Measurements from ENCODE around the gene CCDC57.
"Not testable (repeated sequence)": the region's sequence is repeated elsewhere in the genome, so short reads cannot be mapped to it uniquely, and the experiment has no call there.

The CCDC57 gene, protein sequence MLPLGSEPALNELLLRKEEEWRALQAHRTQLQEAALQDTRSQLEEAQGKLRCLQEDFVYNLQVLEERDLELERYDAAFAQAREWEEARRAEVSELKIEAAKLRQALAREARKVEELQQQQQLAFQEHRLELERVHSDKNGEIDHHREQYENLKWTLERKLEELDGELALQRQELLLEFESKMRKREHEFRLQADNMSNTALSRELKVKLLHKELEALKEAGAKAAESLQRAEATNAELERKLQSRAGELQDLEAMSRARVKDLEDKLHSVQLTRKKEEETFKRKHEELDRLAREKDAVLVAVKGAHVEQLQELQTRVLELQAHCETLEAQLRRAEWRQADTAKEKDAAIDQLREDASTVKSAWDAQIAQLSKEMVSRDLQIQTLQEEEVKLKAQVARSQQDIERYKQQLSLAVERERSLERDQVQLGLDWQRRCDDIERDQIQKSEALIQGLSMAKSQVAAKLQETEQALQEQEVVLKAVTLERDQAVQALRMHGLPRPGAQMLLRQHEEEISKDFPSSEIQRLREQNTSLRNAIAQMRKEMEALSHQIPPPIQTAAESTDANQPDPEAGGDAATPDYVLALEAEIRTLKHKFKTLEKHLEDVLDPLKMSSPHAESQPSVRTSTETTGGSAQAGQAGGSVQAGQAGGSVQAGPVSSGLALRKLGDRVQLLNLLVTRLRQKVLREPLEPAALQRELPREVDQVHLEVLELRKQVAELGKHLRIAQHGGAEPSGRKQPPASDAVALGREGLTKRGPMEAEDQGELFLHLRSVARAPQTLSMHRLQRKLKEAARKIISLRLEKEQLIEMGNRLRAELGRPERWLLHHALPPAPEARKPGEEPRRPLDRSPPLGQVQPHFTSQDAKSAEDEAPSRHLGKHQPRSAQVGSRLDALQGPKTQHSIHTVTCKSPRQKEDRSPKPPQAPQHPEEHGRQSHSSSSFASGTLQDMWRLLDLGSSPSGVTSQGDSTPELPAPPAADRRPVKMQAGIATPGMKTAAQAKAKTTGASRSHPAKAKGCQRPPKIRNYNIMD

DNA sequence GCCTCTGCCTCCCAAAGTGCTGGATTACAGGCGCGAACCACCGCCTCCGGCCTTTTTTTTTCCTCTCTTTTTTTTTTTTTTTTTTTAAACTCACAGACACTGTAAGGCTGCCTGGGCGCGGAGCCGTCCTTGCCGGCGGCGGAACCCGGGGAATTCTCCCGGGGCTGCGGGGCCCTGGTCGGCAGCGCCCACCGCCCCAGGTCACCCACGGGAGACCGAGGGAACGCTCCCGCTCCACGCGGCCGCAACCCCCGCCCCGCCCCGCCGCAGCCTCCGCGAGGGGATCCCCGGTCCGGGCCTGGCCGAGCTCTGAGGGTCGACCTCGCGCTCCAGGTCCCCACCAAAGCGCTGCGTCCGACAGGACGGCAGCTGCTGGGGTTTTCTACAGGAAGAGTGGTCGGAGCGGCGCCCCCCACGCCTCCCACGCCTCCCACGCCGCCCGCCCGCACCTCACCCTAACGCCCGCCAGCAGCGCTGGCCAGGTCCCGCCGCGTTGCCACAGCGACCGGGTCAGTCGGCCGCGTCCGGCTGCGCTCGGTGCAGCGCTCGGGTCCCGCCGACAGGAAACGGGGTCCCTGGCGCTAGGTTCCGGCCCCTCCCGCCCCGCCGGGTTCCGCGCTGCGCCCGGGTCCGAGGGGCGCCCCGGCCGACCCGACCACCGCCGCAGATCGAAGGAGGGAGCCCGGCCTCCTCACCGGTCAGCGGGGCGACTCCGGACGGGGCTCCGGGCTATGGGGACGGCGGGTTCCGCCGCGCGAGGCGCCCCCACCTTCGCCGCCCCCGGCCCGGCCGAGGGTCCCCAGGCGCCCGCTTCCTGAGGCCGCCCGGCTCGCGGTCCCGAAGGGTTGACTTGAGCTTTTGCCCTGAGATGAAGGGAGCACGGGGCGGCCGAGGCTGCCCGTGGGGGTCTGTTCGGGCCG is at the start of gene CCDC57:
TSS of gene CCDC57 (minus strand) at position 512 of the 920 bp plus-strand sequence. CDS start 10,898 bp downstream, outside the sequence.
- peak; percentile 67 for DNase-seq (ENCODE audit: low spot score)

DNA sequence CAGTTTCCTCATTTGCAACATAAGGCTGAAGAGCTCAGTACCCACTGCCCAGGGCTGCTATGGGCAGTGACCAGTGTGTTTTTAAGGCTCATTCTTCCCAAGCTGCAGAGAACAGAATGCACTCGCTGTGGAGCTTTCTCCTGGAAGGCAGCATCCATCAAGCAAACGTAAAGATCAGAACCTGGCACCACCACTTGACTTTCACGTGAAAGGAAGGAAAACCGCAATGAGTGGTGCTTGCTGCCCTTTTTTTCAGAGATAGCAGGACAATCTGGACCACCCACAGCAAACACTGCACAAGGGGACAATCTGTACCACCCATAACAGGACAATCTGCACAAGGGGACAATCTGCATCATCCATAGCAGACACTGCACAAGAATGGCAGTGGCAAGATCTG is 49.7 kb upstream of the CCDC57 start:
- DNase-seq (ENCODE audit: low spot score) = no peak

DNA sequence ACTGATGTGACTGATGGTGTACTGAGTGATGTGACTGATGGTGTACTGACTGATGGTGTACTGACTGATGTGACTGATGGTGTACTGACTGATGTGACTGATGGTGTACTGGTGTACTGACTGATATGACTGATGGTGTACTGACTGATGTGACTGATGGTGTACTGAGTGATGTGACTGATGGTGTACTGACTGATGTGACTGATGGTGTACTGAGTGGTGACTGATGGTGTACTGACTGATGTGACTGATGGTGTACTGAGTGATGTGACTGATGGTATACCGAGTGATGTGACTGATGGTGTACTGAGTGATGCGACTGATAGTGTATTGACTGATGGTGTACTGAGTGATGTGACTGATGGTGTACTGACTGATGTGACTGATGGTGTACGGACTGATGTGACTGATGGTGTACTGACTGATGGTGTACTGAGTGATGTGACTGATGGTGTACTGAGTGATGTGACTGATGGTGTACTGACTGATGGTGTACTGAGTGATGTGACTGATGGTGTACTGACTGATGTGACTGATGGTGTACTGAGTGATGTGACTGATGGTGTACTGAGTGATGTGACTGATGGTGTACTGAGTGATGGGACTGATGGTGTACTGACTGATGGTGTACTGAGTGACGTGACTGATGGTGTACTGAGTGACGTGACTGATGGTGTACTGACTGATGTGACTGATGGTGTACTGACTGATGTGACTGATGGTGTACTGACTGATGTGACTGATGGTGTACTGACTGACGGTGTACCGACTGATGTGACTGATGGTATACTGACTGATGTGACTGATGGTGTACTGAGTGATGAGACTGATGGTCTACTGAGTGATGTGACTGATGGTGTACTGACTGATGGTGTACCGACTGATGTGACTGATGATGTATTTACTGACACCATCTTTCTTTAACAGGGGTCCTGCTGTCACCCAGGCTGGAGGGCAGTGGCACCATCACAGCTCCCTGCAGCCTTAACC is 47.6 kb upstream of the CCDC57 start:
- not testable (repeated sequence) for DNase-seq (ENCODE audit: low spot score)

DNA sequence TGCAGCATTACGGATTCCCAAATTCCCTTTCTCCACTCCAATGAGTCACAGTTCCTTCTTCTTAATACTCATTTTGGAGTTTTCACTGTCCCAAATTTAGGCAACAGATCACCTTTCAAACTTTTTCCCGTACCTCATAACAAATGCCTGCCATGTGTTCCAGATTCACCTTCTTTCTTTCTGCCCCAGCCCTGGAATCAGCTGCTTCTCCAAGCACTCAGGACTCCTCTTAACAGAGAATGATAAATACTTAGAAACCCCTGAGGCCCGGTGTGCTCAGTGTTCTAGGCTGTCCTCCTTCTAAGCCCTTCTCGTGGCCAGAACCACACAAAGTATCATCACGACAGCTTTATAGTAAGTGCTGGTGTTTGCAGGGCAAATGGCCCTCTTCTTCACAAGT is 45.9 kb upstream of the CCDC57 start:
- no peak for DNase-seq (ENCODE audit: low spot score)

DNA sequence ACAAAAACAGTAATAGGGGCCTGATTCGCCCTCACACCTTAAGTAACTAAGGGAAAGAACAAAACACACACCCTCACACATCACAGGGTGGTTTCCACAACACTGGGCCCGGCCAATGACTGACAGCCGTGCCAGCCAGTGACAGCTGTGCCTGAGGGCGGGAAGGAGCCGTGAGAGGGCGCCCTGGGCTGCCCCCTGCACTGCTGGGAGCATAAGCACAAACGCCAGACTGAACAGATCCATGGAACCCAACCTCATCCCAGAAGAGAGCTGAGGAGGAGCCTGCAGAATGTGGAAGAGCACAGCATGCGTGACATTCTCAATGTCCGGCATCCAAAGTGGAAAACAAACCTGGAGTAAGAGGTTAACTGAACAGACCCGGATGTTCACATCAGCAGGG is 44.8 kb upstream of the CCDC57 start:
- no peak for DNase-seq (ENCODE audit: low spot score)

DNA sequence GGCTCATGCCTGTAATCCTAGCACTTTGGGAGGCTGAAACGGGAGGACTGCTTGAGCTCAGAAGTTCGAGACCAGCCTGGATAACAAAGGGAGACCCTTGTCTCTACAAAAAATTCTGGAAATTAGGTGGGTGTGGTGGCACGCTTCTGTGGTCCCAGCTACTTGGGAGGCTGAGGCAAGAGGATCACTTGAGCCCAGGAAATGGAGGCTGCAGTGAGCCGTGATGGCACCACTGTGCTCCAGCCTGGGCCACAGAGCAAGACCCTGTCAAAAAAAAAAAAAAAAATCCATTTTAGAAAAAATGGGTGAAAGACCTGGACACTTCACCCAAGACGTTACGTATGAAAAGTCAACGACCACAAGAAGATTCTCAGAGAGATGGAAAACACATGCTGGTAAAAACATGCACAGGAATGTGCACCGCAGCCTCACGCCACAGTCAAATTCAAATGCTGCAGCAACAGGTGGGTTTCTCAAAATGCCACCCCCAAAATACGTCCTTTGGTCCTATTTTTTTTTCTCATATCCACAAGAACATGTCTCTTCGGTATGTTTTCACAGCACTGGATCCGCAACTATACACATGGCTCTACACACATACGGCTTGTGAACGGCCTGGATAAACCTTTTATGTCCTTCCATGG is 43.7 kb upstream of the CCDC57 start:
- DNase-seq (ENCODE audit: low spot score) = no peak

DNA sequence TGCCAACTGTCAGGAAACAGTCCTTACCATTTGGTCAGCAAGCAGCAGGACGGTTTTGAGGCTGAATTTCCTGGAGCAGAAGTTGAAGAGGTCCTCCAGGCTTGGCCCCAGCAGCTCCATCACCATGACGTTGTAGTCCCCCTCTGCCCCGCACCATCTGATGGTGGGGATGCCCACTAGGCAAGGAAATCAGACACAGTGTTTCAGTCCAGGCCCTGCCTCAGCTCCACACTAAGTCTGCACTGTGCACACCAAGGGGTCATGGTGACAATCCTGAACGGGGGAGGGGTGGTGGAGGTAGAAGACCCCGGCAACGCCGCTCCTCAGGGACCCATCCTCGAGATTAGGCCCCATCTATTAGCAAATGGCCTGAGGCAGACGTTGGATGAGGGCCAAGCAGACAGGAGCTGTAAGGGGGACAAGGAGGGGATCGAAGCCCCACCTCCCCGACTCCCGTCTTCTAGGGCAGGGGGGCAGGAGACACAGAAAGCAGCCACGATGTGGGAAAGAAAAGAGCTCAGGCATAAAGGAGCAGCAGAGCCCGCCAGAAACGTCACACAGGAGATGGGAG is 42.8 kb upstream of the CCDC57 start:
- DNase-seq (ENCODE audit: low spot score) = no peak

DNA sequence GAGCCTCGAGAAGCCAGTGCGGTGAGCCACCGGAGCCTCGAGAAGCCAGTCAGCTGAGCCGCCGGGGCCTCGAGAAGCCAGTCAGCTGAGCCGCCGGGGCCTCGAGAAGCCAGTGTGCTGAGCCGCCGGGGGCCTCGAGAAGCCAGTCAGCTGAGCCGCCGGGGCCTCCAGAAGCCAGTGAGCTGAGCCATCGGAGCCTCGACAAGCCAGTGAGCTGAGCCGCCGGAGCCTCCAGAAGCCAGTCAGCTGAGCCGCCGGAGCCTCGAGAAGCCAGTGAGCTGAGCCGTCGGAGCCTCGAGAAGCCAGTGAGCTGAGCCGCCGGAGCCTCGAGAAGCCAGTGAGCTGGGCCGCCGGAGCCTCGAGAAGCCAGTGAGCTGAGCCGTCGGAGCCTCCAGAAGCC is 42.1 kb upstream of the CCDC57 start:
- DNase-seq (ENCODE audit: low spot score) = not testable (repeated sequence)

DNA sequence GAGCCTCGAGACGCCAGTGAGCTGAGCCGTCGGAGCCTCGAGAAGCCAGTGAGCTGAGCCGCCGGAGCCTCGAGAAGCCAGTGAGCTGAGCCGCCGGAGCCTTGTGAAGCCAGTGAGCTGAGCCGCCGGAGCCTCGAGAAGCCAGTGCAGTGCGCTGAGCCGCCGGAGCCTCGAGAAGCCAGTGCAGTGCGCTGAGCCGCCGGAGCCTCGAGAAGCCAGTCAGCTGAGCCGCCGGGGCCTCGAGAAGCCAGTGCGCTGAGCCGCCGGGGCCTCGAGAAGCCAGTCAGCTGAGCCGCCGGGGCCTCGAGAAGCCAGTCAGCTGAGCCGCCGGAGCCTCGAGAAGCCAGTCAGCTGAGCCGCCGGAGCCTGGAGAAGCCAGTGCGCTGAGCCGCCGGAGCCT is 41.5 kb upstream of the CCDC57 start:
- not testable (repeated sequence) for DNase-seq (ENCODE audit: low spot score)

DNA sequence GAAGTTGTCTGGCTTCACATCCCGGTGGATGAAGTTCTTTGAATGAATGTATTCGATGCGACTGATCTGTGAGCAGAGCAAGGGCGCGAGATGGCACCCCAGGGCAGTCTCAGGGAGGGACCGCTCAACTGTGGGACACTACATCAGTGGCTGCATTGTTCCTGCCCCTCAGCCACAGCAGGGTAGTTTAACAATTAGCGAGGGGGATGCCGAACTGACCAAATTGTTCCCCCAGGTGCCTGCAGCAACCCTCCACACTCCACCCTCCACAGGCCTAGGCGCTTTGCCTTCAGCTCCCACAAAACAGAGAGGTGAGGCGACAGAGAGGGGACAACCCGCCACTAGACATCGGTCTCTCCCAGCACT is 40.5 kb upstream of the CCDC57 start:
- DNase-seq (ENCODE audit: low spot score) = no peak

DNA sequence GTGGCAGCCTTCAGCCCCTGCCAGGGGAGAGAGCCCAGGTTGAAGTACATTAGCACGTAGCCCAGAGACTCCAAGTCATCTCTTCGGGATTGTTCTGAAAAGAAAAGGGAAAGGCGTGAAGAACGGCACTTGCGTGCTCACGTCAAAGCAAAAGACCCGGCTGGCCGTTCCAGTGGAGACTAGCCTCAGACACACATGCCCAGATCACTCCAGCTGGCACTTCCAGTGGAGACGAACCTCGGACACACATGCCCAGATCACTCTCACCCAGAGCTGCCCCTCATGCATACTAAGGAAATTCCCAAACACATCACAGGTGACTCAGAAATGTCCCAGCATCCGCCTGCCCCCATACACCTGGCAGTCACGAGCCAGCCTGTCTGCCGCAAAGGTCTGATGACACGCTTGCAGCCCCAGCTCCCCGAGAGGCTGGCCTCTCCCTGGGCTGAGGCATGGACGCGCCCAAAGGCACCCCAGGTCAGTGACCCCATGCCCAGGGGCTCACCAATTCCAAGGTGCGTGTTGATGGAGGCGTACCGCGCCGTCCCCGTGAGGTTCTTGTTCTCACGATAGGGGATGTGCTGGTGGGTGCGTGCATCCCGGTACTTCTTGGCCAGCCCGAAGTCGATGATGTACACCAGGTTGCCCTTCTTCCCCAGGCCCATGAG is 40.0 kb upstream of the CCDC57 start:
- DNase-seq (ENCODE audit: low spot score) = no peak

DNA sequence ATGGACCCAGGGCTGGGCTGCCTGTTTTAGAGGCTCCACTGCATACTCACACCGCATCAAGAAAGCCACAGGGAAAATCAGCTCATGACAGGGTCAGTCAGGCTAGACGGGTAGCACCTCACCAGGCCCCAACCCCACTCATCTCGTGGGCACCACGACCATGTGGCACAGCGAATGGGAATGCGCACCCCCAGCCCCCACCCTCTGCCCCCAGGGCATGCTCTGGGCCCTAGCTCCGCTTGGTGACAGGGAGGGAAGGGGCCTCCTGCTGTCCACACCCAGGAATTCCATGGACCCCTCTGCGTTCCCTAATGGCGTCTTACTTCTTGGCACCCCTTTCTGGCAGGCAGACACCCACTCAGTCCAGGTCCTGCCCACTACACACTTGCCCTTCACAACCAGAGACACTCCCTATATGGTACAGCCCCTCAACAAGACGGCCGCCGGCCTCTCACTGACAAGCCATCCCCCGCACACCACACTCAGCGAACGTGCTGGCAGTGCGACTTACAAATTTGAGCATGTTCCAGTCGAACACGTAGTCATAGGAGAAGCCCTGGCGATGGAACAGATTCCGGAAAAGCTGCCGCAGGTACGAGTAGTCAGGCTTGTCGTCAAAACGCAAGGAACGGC is 38.3 kb upstream of the CCDC57 start:
- no peak for DNase-seq (ENCODE audit: low spot score)

DNA sequence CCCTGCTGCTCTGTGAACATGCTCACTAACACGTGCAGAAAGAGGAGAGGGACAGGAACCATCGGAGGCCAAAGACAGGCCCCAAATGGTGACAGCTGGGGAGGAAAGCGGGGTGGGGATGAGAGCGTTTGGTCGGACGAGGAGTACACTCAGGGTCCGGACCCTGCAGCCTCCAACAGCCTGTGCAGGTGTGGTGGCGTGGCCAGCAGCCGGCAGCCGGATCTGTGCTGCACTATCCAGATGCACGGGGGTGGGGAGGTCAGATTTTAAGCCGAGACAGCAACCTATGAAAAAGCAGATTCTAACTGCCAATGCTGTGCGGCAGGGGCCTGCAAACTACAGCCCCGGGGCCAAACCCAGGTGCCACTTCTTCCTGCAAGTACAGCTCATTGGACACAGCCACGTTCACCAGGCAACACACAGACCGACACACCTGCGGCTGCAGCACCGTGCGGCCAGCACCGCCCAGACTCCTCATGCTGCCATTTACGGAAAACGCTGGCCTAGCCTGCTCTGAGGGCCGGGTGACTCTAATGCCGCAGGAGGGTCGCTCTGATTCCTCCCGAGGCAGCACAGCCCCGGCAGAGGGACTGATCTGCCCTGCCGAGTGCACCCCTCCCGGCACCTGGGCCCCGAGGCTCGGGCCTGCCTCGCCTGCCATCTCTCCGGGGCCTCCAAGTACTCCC is 37.4 kb upstream of the CCDC57 start:
- no peak for DNase-seq (ENCODE audit: low spot score)

DNA sequence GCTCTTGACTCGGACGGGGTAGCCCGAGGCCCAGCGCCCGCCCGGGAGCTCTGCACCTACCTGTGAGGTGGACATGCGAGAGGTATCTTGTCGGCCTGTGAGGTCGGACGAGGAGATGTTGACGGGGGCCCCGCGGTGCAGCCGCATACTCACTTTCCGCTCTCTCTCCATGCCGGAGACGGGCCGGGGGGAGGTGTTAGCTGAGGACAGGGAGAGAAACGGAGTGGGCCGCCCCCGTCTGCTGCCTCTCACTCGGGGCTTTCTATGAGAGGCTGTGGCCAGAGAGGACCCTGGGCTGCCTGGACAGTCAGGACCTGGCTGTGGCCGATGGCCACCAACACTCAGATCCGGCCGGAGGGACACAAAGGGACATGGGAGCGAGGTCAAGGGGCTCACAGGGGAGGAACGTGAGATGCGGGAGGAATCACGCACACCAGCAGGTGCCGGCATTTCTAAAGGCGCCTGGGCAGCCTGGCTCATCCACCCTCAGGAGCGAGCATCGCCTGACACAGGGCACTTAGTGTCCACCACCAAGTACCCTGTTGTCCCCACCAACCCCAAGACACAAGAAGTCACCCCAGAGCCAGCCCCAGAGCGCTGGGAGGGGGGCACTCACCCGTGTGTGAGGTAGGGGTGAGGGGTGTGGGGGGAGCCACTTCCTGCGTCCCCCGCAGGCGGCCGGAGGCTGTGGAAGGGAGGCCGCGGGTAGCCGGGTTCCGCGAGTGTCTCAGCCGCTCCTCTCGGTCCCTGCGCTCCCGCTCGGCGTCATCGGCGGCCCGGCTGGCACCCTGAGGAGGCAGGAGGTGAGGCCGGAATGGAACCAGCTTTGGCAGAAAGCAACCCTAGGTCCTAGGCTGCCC is 36.4 kb upstream of the CCDC57 start:
- no peak for DNase-seq (ENCODE audit: low spot score)

DNA sequence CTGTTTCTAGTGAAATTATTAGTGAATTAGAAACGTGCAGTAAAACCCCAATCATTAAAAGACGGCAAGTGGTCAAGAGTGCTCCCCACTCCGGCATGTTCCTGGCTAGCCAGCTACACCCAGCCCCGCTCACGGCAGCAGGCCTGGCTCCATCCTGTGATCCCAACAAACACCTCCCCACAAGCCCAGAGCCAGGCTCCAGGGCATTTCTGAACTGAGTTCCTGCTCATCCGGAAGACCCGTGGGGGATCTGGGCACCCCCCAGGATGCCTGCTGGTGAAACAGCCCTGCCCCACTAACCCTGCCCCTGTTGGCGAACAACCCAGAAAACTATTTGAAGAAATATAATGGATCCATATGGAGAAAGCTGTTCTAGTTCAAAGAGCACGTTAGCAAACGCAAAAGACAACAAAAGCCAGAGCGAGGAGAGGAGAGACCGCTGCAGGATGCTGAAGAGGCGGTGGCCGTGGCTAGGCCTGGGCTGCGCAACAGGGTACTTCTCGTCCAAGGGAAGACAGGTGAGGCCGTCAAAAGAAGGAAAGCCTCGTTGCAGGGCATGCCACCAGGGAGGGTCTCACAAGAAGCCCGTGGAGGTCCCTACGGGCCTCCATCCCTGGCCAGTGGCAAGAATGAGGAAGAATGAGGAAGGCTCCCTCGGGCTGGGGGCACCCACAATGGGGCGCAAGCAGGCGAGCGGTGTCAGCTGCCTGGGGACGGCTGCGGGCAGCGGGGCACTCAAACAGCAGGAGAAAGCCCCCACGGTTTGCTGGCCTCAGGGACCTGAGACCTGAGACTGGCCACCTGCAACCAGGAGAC is 35.4 kb upstream of the CCDC57 start:
- DNase-seq (ENCODE audit: low spot score) = no peak

DNA sequence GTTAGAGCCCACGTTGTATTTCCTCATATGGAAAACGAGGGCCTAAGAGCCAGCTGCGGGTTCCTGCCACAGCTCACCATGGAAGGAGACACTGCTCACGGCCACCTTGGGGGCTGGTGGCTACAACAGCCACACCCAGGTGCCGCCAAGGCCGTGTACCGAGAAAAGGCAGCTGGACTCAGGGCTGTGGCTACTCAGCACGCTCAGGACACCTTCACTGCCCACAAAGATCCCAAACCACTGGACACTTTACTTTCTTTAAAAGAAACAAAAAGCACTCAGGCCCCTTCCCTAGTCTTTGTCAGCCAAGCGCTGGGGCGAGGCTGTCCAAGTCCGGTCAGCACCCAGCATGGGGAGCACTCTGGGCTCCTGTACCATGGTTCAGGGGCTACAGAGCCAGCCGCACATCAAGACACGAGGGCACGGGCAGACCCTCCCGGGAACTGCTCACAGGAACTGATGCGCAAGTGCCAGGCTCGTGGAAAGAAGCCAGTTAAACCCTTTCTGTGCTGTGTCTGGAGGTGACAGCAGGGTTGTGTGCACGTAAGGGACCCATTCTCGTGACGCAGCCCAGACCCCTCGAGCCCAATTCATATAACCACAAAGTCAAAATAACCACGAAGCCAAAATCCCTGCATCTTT is 34.7 kb upstream of the CCDC57 start:
- no peak for DNase-seq (ENCODE audit: low spot score)
